OCI-LY7 (cell line): ENCODE measurements around the gene VEPH1. TPM values are rescaled to one million over a fixed set of nuclear protein-coding genes. Genes with fewer than 3 reads are reported as not detected.

Experiments
- BruUV-seq: library from RNA; stranded (reverse); fragments of 400-500 nt; replicated peaks from 2 replicates; lab custom pipeline; 2021; lab: Mats Ljungman, UMichigan
- CTCF ChIA-PET: fragments of 300-600 bp; sonication (Branson Sonifier 250); formaldehyde crosslinking; loops from one replicate; lab custom pipeline; 2022; ENCODE audit warnings: antibody characterized with exemption; ENCODE audit not compliant: unreplicated experiment; lab: Charles Lee
- POLR2A ChIA-PET: fragments of 300-600 bp; sonication (Branson Sonifier 250); formaldehyde crosslinking; loops from one replicate; lab custom pipeline; 2022; ENCODE audit warnings: antibody characterized with exemption; lab: Charles Lee
- DNase-seq: peaks from one replicate; pipeline ENCODE4 v3.0.0-alpha.2; 2015; ENCODE audit warnings: low spot score
- H2AFZ ChIP-seq: fragments of 200-600 bp; sonication (generic), shearing (Covaris generic); 2 replicates; pipeline ENCODE4 v1.6.1; 2014; ENCODE audit warnings: mild to moderate bottlenecking, antibody characterized with exemption, low read length, moderate library complexity
- H3K27ac ChIP-seq: fragments of 200-600 bp; sonication (generic); 2 replicates; pipeline ENCODE4 v1.5.1; 2014; ENCODE audit warnings: mixed run types, low read depth, mild to moderate bottlenecking, moderate library complexity, low read length, inconsistent platforms; ENCODE audit not compliant: poor library complexity, severe bottlenecking
- H3K36me3 ChIP-seq: fragments of 200-600 bp; sonication (generic); 2 replicates; pipeline ENCODE4 v1.6.1; 2014; ENCODE audit warnings: mild to moderate bottlenecking, antibody characterized with exemption, low read length, moderate library complexity, mixed read lengths; ENCODE audit not compliant: insufficient read depth
- H3K4me1 ChIP-seq: fragments of 200-600 bp; sonication (generic); 2 replicates; pipeline ENCODE4 v1.5.1; 2014; ENCODE audit warnings: mild to moderate bottlenecking, low read length; ENCODE audit not compliant: insufficient read depth, poor library complexity, severe bottlenecking
- H3K4me2 ChIP-seq: fragments of 200-600 bp; sonication (generic); 2 replicates; pipeline ENCODE4 v1.6.1; 2014; ENCODE audit warnings: mild to moderate bottlenecking, low read length
- H3K4me3 ChIP-seq: fragments of 200-600 bp; sonication (generic); 2 replicates; pipeline ENCODE4 v1.5.1; 2014; ENCODE audit warnings: mild to moderate bottlenecking, low read depth, low read length; ENCODE audit not compliant: poor library complexity, severe bottlenecking
- H3K79me2 ChIP-seq: fragments of 200-600 bp; sonication (generic); 2 replicates; pipeline ENCODE4 v1.6.1; 2016; ENCODE audit warnings: low read depth, mild to moderate bottlenecking, low read length, moderate library complexity, mixed read lengths; ENCODE audit not compliant: insufficient read depth
- H3K9me2 ChIP-seq: fragments of 200-600 bp; sonication (generic); 2 replicates; pipeline ENCODE4 v1.6.1; 2016; ENCODE audit warnings: mild to moderate bottlenecking, low read length, mixed read lengths; ENCODE audit not compliant: insufficient read depth
- H3K9me3 ChIP-seq: fragments of 200-600 bp; sonication (generic); 2 replicates; pipeline ENCODE4 v1.6.1; 2014; ENCODE audit warnings: mild to moderate bottlenecking, mixed run types, low read length, mixed read lengths
- H4K20me1 ChIP-seq: fragments of 200-600 bp; sonication (generic); 2 replicates; pipeline ENCODE4 v1.6.1; 2014; ENCODE audit warnings: mild to moderate bottlenecking, antibody characterized with exemption, low read length, moderate library complexity, mixed read lengths; ENCODE audit not compliant: insufficient read depth
- EZH2phosphoT487 ChIP-seq: fragments of 200-600 bp; sonication (generic); IDR thresholded peaks from 2 replicates; pipeline ENCODE4 v1.6.1; 2018; ENCODE audit warnings: low read depth, borderline replicate concordance, mild to moderate bottlenecking, mixed run types, antibody characterized with exemption, low read length, moderate library complexity, mixed read lengths
- intact Hi-C: fragments of 100-400 bp; cut with micrococcal nuclease; formaldehyde crosslinking; loops from one replicate; pipeline ENCODE4 v1.10.0; 2022; ENCODE audit not compliant: unreplicated experiment
- total RNA-seq, 2 experiments: library from RNA; depleted of rRNA in 1 of 2; stranded (reverse); fragments of >200 nt in 1 of 2; shearing (Covaris generic) in 1 of 2; gene quantifications; 2 replicates each; pipeline ENCODE4 v1.2.3, GENCODE V29; 2014 to 2022
- TF ChIP-seq, protein P1 (sequence below): fragments of 200-600 bp; sonication (generic); conservative IDR thresholded peaks from 2 replicates; pipeline ENCODE4 v1.5.1; 2014; ENCODE audit warnings: mild to moderate bottlenecking, antibody characterized with exemption, low read length, moderate library complexity, mixed read lengths

VEPH1 gene
- total RNA-seq, 2 experiments from 2014 or later: not detected

DNA sequence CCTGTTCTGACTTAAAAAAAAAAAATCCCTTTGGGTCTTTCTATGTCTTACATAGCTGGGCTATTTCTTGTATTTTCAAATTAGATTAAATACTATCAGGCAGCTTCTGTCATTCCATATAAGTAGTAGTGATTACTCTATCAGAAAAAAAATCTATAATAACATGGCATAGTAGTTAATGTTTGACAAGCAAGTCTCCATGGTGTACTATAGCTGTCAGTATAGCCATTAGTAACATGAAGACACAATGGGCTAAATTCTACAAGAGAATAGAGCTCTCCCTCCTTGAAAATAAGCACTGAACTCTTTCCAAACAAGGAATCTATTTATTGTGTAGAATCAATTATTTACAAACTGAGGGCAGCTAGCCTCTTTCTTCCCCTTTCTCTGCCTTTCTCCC, 19.4 kb upstream of the VEPH1 start:
- Histone ChIP-seq H3K27ac (no peak overlapping the region), H3K4me3 (no peak overlapping the region), H3K79me2 (no peaks in the 10 kb centered on the region), H3K9me3 (no peaks in the 10 kb centered on the region), H3K4me2 (no peak overlapping the region), H3K9me2 (no peaks in the 10 kb centered on the region), H3K4me1 (no peaks in the 10 kb centered on the region), H4K20me1 (no peaks in the 10 kb centered on the region), H3K36me3 (no peaks in the 10 kb centered on the region), H2AFZ (no peak overlapping the region)
- CTCF ChIA-PET: no interaction called here
- TF ChIP-seq EZH2phosphoT487: no peak
- TF ChIP-seq, protein P1, sequence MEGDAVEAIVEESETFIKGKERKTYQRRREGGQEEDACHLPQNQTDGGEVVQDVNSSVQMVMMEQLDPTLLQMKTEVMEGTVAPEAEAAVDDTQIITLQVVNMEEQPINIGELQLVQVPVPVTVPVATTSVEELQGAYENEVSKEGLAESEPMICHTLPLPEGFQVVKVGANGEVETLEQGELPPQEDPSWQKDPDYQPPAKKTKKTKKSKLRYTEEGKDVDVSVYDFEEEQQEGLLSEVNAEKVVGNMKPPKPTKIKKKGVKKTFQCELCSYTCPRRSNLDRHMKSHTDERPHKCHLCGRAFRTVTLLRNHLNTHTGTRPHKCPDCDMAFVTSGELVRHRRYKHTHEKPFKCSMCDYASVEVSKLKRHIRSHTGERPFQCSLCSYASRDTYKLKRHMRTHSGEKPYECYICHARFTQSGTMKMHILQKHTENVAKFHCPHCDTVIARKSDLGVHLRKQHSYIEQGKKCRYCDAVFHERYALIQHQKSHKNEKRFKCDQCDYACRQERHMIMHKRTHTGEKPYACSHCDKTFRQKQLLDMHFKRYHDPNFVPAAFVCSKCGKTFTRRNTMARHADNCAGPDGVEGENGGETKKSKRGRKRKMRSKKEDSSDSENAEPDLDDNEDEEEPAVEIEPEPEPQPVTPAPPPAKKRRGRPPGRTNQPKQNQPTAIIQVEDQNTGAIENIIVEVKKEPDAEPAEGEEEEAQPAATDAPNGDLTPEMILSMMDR: no peak
- POLR2A ChIA-PET: interaction anchor here (0.6 to 1.1 kb wide), 3 partner anchors 16 to 254 kb away, joined by 3 to 4 read pairs (median 3); partner anchors contain the start of gene VEPH1
- intact Hi-C loops: no loop called here
- no TSS peak for BruUV-seq
- no peak for DNase-seq

DNA sequence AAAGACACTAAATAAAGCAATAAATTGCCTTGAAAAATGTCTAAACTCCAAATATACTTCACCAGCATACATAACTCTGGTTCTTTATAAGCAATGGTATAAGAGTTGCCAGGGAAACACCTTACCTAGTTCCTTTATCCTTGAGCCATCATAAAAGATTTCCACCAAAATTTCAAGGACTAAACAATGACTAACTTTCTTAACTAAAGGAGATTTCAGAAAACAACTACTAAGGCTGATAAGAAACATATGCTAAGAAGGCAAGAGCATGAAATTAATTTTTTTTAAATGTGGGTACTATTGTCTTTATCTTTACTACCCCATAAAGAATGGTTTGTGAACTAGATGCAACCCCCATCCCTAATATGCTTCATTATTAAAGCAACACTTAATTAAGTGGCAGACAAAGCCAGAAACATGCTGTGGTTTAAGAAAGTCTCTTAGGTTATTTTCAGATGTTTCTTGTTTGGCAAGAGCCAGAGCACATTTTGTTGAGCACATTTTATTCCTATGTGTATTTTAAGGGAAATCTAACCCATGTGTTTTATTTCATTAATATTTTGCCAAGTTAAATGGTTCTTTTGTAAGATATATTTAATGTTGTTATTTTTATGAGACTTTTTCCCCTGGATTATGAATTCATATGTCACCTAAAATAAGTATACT, 17.4 kb upstream of the VEPH1 start:
- H2AFZ ChIP-seq: no peak overlapping the region
- no peak overlapping the region for H3K27ac ChIP-seq
- no peaks in the 10 kb centered on the region for H3K4me1 ChIP-seq
- intact Hi-C loops: no loop called here
- no peaks in the 10 kb centered on the region for H3K9me2 ChIP-seq
- no peak for DNase-seq
- H3K79me2 ChIP-seq: no peaks in the 10 kb centered on the region
- H3K9me3 ChIP-seq: no peaks in the 10 kb centered on the region
- H3K36me3 ChIP-seq: no peaks in the 10 kb centered on the region
- no peak overlapping the region for H3K4me3 ChIP-seq
- CTCF ChIA-PET: no interaction called here
- TF ChIP-seq, protein P1: no peak
- TF ChIP-seq EZH2phosphoT487: no peak
- BruUV-seq: no TSS peak
- POLR2A ChIA-PET: no interaction called here
- H3K4me2 ChIP-seq: no peak overlapping the region
- no peaks in the 10 kb centered on the region for H4K20me1 ChIP-seq

DNA sequence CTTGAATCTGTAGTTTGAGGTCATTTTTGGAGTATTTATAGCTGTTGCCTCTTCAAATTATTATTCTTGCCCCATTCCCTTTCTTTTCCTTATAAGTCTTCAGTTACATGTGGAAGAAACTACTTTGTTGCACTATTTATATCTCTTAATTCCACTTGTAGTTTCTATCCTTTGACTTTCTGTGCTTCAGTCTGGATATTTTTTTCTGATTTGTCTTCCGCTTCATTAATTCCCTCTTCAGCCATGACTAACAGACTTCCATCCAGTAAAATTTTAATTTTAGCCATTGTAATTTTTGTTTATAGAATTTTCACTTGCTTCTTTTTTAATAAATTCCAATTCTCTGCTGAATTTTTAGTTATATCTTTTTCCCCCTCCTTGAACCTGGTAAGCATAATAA, 15.7 kb upstream of the VEPH1 start:
- H3K4me2 ChIP-seq: no peak overlapping the region
- BruUV-seq: no TSS peak
- H3K4me1 ChIP-seq: no peaks in the 10 kb centered on the region
- H2AFZ ChIP-seq: no peak overlapping the region
- POLR2A ChIA-PET: no interaction called here
- no peak overlapping the region for H3K27ac ChIP-seq
- no peaks in the 10 kb centered on the region for H3K9me3 ChIP-seq
- H3K4me3 ChIP-seq: no peak overlapping the region
- no peaks in the 10 kb centered on the region for H4K20me1 ChIP-seq
- no peak for TF ChIP-seq EZH2phosphoT487
- TF ChIP-seq, protein P1: no peak
- intact Hi-C loops: no loop called here
- CTCF ChIA-PET: no interaction called here
- no peaks in the 10 kb centered on the region for H3K9me2 ChIP-seq
- H3K79me2 ChIP-seq: no peaks in the 10 kb centered on the region
- no peaks in the 10 kb centered on the region for H3K36me3 ChIP-seq
- no peak for DNase-seq
